A673 (cell line): ENCODE data around the gene NNMT. TPM values are rescaled to one million over a fixed set of nuclear protein-coding genes. Genes with fewer than 3 reads are reported as not detected.

Experiments used
- BruUV-seq: library from RNA; stranded (reverse); fragments of 400-500 nt; replicated peaks from 2 replicates; lab custom pipeline; 2021; lab: Mats Ljungman, UMichigan
- CTCF ChIA-PET: fragments of 300-600 bp; sonication (Branson Sonifier 250); formaldehyde crosslinking; loops from one replicate; lab custom pipeline; 2022; ENCODE audit warnings: antibody characterized with exemption; lab: Charles Lee
- POLR2A ChIA-PET: fragments of 300-600 bp; sonication (Branson Sonifier 250); formaldehyde crosslinking; loops from one replicate; lab custom pipeline; 2022; ENCODE audit warnings: antibody characterized with exemption; ENCODE audit not compliant: low non-redundant PET; lab: Charles Lee
- DNase-seq: peaks from one replicate; pipeline ENCODE4 v3.0.0-alpha.2; 2015; ENCODE audit warnings: low spot score
- H3K27ac ChIP-seq: fragments of 200-600 bp; sonication (generic); 2 replicates; pipeline ENCODE4 v1.5.1; 2016; ENCODE audit warnings: mixed run types, low read depth, mild to moderate bottlenecking, mixed read lengths, antibody characterized with exemption, low read length; ENCODE audit not compliant: poor library complexity, severe bottlenecking
- H3K27me3 ChIP-seq: fragments of 200-600 bp; sonication (generic); replicated peaks from 2 replicates; pipeline ENCODE4 v1.6.1; 2017; ENCODE audit warnings: mixed run types, low read depth, mild to moderate bottlenecking, mixed read lengths, antibody characterized with exemption, low read length; ENCODE audit not compliant: insufficient read depth, poor library complexity
- H3K36me3 ChIP-seq: fragments of 200-600 bp; sonication (generic); 2 replicates; pipeline ENCODE4 v1.6.1; 2016; ENCODE audit warnings: mixed run types, mild to moderate bottlenecking, mixed read lengths, antibody characterized with exemption, low read length; ENCODE audit not compliant: insufficient read depth, poor library complexity, severe bottlenecking
- H3K4me1 ChIP-seq: fragments of 200-600 bp; sonication (generic); 2 replicates; pipeline ENCODE4 v1.6.1; 2017; ENCODE audit warnings: mixed run types, mild to moderate bottlenecking, mixed read lengths, antibody characterized with exemption, low read length; ENCODE audit not compliant: insufficient read depth, poor library complexity, severe bottlenecking
- H3K4me3 ChIP-seq: fragments of 200-600 bp; sonication (generic); 2 replicates; pipeline ENCODE4 v1.5.1; 2016; ENCODE audit warnings: low read depth, mixed run types, mild to moderate bottlenecking, mixed read lengths, low read length; ENCODE audit not compliant: poor library complexity, severe bottlenecking
- H3K9me3 ChIP-seq: fragments of 200-600 bp; sonication (generic); 2 replicates; pipeline ENCODE4 v1.6.1; 2016; ENCODE audit warnings: mixed run types, low read depth, mild to moderate bottlenecking, mixed read lengths, antibody characterized with exemption, low read length; ENCODE audit not compliant: poor library complexity, severe bottlenecking
- CTCF ChIP-seq: fragments of 300-800, 200-600 bp; sonication (generic); conservative IDR thresholded peaks from 2 replicates; pipeline ENCODE4 v1.5.1; 2017; ENCODE audit warnings: low read depth, mild to moderate bottlenecking, antibody characterized with exemption, low read length, moderate library complexity, mixed read lengths
- EZH2 ChIP-seq: fragments of 200-600 bp; sonication (generic); IDR thresholded peaks from 2 replicates; pipeline ENCODE4 v1.6.1; 2017; ENCODE audit warnings: borderline replicate concordance, low read depth, mild to moderate bottlenecking, mixed read lengths, antibody characterized with exemption, low read length; ENCODE audit not compliant: poor library complexity, severe bottlenecking
- intact Hi-C: fragments of 100-400 bp; cut with micrococcal nuclease; formaldehyde crosslinking; loops from one replicate; pipeline ENCODE4 v1.10.0; 2022; ENCODE audit not compliant: unreplicated experiment
- total RNA-seq: library from RNA; stranded (reverse); gene quantifications from 2 replicates; pipeline ENCODE4 v1.2.3, GENCODE V29; 2021

NNMT gene
- total RNA-seq, 1 experiment from 2014 or later, result 0.64 TPM

- Histone ChIP-seq H3K4me3 (no peak overlapping the region), H3K36me3 (no peaks in the 10 kb centered on the region), H3K27me3 (no peaks in the 10 kb centered on the region), H3K9me3 (no peaks in the 10 kb centered on the region), H3K4me1 (no peaks in the 10 kb centered on the region), H3K27ac (no peak overlapping the region)
- DNase-seq, result no peak
- TF ChIP-seq CTCF, result no peak
- no peak for TF ChIP-seq EZH2
- CTCF ChIA-PET, result no interaction called here
- intact Hi-C loops, result no loop called here
- no TSS peak for BruUV-seq
- POLR2A ChIA-PET, result no interaction called here
These were observed 13.7 kb upstream of the NNMT start for GRCh38 chr11:114282488-114282887.

- intact Hi-C loops, result no loop called here
- Histone ChIP-seq H3K9me3 (no peaks in the 10 kb centered on the region), H3K27ac (no peak overlapping the region), H3K36me3 (no peaks in the 10 kb centered on the region), H3K4me3 (no peak overlapping the region), H3K4me1 (no peaks in the 10 kb centered on the region), H3K27me3 (peaks cover 7% of the 10 kb centered on the region)
- no peak for DNase-seq
- TF ChIP-seq CTCF, result no peak
- no peak for TF ChIP-seq EZH2
- ChIA-PET CTCF (no interaction called here), POLR2A (no interaction called here)
- BruUV-seq, result no TSS peak
These were observed 12.8 kb upstream of the NNMT start for GRCh38 chr11:114283422-114283821.

- no TSS peak for BruUV-seq
- TF ChIP-seq EZH2 (no peak), CTCF (no peak)
- ChIA-PET CTCF (no interaction called here), POLR2A (no interaction called here)
- Histone ChIP-seq H3K4me3 (no peak overlapping the region), H3K27me3 (peaks cover 13% of the 10 kb centered on the region), H3K27ac (no peak overlapping the region), H3K36me3 (no peaks in the 10 kb centered on the region), H3K9me3 (no peaks in the 10 kb centered on the region), H3K4me1 (no peaks in the 10 kb centered on the region)
- intact Hi-C loops, result no loop called here
- DNase-seq, result no peak
These were observed 12.2 kb upstream of the NNMT start for GRCh38 chr11:114284021-114284420.
